ENCODE results near the gene GALNT2.

GALNT2 gene

GRCh38 chr1:230322421-230322756, 255.4 kb downstream of the GALNT2 start:
- DNase-seq (ENCODE audit: low read depth) = no peak

- no peak for DNase-seq (ENCODE audit: low read depth)
Observed at GRCh38 chr1:230322967-230323547, 256.0 kb downstream of the GALNT2 start.

- no peak for DNase-seq (ENCODE audit: low read depth)
Observed at GRCh38 chr1:230323686-230324085, 256.6 kb downstream of the GALNT2 start.

GRCh38 chr1:230326971-230327891, 260.2 kb downstream of the GALNT2 start:
- no peak for DNase-seq (ENCODE audit: low read depth)

GRCh38 chr1:230327892-230328284, 260.9 kb downstream of the GALNT2 start:
- peak; percentile 74 for DNase-seq (ENCODE audit: low read depth)

- peak; percentile 66 for DNase-seq (ENCODE audit: low read depth)
Observed at GRCh38 chr1:230328342-230329015, 261.4 kb downstream of the GALNT2 start.

GRCh38 chr1:230330157-230330556, 263.1 kb downstream of the GALNT2 start:
- no peak for DNase-seq (ENCODE audit: low read depth)

Data from ELR (cell line).